Muscle of back (tissue), 11 donors: Measurements from ENCODE around the gene MLF1. TPM values are rescaled to one million over a fixed set of nuclear protein-coding genes. Genes with fewer than 3 reads are reported as not detected.

ENCODE experiments used
- DNase-seq, 3 donors: peaks; one replicate each; pipeline versions ENCODE4 v3.0.0 to v3.0.0-alpha.2; 2013
- polyA plus RNA-seq, 10 donors: library from polyadenylated mRNA; unstranded; fragments of 120-200 nt; gene quantifications; one replicate each; pipeline ENCODE4 v1.2.1, GENCODE V29; 2013; ENCODE audit not compliant: insufficient read length in 10 of 10

MLF1 gene
- polyA plus RNA-seq, 10 donors = 43.3 to 95.0 (median 57.9) TPM

GRCh38 chr3:158571969-158572765, 1.2 kb downstream of the MLF1 start:
- DNase-seq = no peak

- no peak for DNase-seq
Measured at GRCh38 chr3:158572766-158573060, 1.7 kb downstream of the MLF1 start.

GRCh38 chr3:158573714-158574113, 2.7 kb downstream of the MLF1 start:
- no peak for DNase-seq

GRCh38 chr3:158574646-158575045, 3.7 kb downstream of the MLF1 start:
- no peak for DNase-seq

GRCh38 chr3:158590223-158590622, 19.2 kb downstream of the MLF1 start:
- no peak for DNase-seq

GRCh38 chr3:158600787-158601186, 29.8 kb downstream of the MLF1 start:
- no peak for DNase-seq

- no peak for DNase-seq
Measured at GRCh38 chr3:158602227-158602626, 31.2 kb downstream of the MLF1 start.

- DNase-seq = no peak
Measured at GRCh38 chr3:158617982-158618875, 47.2 kb downstream of the MLF1 start.

GRCh38 chr3:158625881-158626280, 54.9 kb downstream of the MLF1 start:
- no peak for DNase-seq

GRCh38 chr3:158631981-158632380, 61.0 kb downstream of the MLF1 start:
- no peak for DNase-seq

GRCh38 chr3:158640646-158641045, 69.7 kb downstream of the MLF1 start:
- no peak for DNase-seq

GRCh38 chr3:158642005-158642404, 71.0 kb downstream of the MLF1 start:
- no peak for DNase-seq

- DNase-seq = no peak
Measured at GRCh38 chr3:158642474-158643210, 71.6 kb downstream of the MLF1 start.

GRCh38 chr3:158644345-158644908, 73.4 kb downstream of the MLF1 start, which contains the start of gene GFM1:
Gene GFM1 (plus strand): TSS chr3:158644527. CDS start chr3:158644635, 108 bp downstream.
- peak; percentile 94 to 97 (median 95) for DNase-seq

- DNase-seq = no peak
Measured at GRCh38 chr3:158649791-158650190, 78.8 kb downstream of the MLF1 start.

GRCh38 chr3:158651192-158651591, 80.2 kb downstream of the MLF1 start:
- no peak for DNase-seq

- DNase-seq = no peak
Measured at GRCh38 chr3:158652463-158652862, 81.5 kb downstream of the MLF1 start.
